Adipose tissue (tissue), 3 donors: ENCODE results near the gene ALKBH8. TPM values are rescaled to one million over a fixed set of nuclear protein-coding genes. Genes with fewer than 3 reads are reported as not detected.
"Not testable (repeated sequence)": the region's sequence is repeated elsewhere in the genome, so short reads cannot be mapped to it uniquely, and the experiment has no call there.

Experiments used
- H3K27ac ChIP-seq: one replicate; pipeline ENCODE4 v1.5.1; 2013; ENCODE audit warnings: low read depth, low read length
- WGBS, 3 donors: extraction: QIAGEN DNeasy Blood & Tissue Kit; methylation state at CpG; one replicate each; pipeline ENCODE4 v1.1.7; 2013; 5-methylcytosine and 5-hydroxymethylcytosine counted together
- polyA plus RNA-seq, 3 donors: library from polyadenylated mRNA; stranded (reverse); fragments of 200-250 nt; gene quantifications; one replicate each; pipeline ENCODE4 v1.2.3, GENCODE V29; 2013
- donor health status: healthy with polysubstance abuse.
- donor health status: Bipolar disorder and iron deficiency.
- donor health status: healthy.

The ALKBH8 gene
- polyA plus RNA-seq, 3 donors = 2.0 to 5.4 (median 2.6) TPM

DNA sequence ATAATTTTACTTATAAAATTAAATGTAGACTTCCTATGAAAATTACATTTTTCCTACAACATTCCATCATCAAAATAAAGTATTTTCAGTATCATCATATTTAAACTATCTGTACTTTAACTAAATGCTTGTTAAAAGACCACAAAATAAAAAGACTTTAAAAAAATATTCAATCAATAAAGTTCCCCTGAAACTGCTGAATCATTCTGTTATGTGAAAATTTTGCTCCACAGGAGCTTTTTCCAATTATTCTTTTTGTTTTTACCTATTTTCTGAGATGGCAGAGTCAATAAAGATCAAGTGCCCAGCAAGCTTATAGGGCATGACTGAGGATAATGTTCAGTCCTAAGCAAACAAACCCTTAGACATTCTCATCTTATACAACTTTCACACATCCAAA is 27.3 kb downstream of the ALKBH8 start:
- H3K27ac ChIP-seq = no peak overlapping the region

DNA sequence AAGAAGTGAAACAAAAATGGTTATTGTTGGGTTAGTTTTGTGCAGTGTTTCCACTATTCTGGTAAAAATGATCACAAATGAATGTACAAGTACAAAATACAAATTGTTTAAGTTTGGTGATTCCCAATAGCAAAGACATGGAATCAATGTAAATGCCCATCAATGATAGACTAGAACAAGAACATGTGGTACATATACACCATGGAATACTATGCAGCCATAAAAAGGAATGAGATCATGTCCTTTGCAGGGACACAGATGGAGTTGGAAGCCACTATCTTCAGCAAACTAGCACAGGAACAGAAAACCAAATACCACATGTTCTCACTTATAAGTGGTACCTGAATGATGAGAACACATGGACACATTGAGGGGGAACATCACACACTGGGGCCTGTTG is 28.4 kb downstream of the ALKBH8 start:
- not testable (repeated sequence) for H3K27ac ChIP-seq

DNA sequence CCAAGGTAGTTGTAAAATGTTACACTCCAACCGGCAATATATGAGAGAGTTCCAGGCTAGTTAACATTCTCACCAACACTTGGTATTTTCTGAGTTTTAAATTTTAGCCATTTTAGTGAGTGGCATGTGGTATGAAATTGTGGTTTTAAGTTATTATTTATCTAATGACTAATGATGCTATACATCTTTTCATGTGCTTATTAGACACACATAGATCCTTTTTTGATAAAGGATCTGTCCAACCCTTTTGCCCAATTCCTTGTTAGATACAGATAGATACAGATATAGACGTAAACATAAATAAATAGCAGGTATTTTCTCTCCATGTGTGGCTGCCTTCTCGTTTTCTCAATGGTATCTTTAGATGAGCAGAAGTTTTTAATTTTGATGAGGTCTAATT is 39.3 kb downstream of the ALKBH8 start:
- H3K27ac ChIP-seq = no peak overlapping the region
- 94 to 98% (median 97%) methylated on average over 3 of the region's 3 CpGs for WGBS, 3 donors

DNA sequence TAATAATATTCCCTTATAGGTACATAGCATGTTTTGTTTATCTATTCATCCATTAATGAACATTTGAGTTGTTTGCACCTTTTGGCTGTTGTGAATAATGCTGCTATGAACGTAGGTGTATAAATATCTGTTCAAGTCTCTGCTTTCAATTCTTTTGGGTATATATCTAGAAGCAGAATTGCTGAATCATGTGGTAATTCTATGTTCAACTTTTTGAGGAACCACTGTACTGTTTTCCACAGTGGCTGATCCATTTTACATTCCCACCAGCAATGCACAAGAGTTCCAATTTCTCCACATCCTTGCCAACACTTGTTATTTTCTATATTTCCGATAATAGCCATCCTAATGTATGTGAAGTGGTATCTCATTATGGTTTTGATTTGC is 56.7 kb downstream of the ALKBH8 start:
- H3K27ac ChIP-seq = no peak overlapping the region
- 90 to 97% (median 93%) methylated on average over 2 of the region's 2 CpGs for WGBS, 3 donors

DNA sequence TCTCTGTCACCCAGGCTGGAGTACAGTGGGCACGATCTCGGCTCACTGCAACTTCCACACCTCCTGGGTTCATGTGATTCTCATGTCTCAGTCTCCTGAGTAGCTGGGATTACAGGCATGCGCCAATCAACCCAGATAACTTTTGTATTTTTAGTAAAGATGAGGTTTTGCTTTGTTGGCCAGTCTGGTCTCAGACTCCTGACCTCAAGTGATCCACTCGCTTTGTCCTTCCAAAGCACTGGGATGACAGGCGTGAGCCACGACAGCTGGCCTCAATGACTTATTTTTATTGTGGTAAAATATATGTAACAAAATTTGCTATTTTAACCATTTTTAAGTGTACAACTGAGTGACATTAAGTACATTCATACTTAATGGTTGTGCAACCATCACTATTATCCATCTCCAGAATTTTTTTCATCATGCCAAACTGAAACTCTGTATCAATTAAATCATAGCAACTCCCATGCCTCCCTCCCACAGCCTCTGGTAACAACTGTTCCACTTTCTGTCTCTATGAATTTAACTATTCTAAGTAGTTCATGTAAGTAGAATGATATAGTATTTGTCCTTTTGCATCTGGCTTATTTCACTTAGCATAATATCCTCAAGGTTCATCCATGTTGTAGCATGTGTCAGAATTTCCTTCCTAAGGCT is 57.2 kb downstream of the ALKBH8 start:
- WGBS, 3 donors = 97 to 99% (median 98%) methylated on average over 6 of the region's 6 CpGs
- no peak overlapping the region for H3K27ac ChIP-seq

DNA sequence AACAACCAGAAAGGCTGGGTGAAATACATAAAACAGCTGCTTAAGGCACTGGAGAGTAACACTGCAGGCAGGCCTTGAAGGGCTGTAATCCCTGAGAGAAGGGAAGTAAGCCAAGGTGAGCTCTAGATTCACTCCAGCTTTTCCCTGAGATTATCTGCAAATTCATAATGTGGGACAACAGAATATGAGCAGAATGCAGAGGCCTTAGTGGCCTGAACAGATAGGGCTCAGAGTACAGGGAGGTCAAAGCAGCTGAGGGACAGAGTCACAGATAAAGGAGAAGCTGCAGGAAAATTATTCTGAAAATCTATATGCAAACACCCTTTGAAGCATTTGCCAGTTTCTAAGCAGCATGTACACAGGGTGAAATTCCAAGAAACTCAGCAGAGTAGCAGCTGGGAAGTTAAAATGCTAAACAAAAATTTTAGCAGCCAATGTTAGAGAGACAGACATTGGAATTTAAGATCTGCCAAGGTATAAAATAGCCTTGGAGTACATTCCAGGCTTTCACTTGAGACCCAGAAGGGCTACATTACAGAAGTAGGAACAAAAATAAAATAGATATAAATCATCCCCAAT is 59.8 kb downstream of the ALKBH8 start:
- no peak overlapping the region for H3K27ac ChIP-seq

DNA sequence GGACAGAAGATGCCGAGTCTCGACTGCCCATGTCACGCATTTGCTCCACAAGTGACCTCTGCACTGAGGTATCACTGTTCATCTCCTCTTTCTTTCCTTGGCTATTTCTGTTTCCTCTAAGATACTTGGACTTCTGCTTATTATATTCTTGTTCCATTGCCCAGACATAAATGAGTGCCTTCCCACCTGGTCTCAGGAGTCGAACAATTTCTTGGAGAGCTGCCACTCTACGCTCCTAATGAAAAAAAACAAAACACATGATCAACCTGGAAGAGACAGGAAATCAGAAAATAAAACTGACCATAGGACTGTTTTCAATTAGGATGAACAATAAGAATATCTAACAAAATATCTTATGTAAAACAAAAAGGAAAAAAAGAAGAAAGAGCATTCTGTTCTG is 60.6 kb downstream of the ALKBH8 start:
- WGBS, 3 donors = 71 to 93% (median 77%) methylated on average over 5 of the region's 5 CpGs
- H3K27ac ChIP-seq = no peak overlapping the region

DNA sequence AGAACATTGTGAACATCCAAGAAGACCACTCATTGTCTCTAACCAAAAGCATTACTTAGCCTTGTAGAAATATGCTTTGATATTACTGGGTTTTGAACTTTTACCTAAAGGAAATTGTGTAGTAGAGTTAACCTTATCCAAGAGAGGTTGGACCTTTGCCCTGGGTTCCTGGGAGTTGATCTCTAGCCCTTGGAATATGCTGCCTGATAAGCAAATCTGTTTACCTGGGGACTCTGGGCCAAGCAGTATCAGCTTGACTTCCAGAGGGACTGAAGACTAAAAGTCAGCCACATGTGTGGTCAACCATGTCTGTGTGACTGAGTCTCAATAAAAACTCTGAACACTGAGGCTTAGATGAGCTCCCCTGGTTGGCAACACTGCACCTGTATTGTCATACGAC is 63.8 kb downstream of the ALKBH8 start:
- no peak overlapping the region for H3K27ac ChIP-seq
- 88 to 100% (median 97%) methylated on average over 1 of the region's 1 CpG for WGBS, 3 donors

DNA sequence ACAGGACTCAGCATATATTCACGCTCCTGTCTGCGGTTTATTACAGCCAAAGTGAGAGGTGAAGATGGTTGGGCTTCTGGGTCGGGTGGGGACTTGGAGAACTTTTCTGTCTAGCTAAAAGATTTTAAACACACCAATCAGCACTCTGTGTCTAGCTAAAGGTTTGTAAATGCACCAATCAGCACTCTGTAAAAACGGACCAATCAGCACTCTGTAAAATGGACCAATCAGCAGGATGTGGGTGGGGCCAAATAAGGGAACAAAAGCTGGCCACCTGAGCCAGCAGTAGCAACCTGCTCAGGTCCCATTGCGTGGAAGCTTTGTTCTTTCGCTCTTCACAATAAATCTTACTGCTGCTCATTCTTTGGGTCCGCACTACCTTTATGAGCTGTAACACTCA is 68.2 kb downstream of the ALKBH8 start:
- WGBS, 3 donors = 91 to 97% (median 96%) methylated on average over 7 of the region's 7 CpGs
- H3K27ac ChIP-seq = not testable (repeated sequence)

DNA sequence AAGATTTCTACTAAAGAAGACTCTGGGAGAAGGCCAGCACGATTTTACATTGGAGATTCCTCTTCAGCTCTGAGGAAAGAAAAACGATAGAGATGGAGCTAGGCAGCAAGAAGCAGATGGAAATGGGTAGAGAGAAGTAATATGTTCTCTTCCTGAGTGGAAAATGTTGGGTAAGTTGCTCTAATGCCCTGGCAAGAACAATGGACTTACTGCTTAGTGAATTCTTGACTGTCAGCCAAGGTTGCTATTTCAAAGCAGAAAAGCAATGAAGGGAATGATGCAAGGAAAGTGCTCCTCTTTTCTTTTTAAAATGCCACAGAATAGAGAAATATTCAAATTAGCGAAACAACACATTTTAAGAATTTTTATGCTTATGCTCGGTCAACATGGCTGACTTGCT is 69.5 kb downstream of the ALKBH8 start:
- H3K27ac ChIP-seq = no peak overlapping the region
- WGBS, 3 donors = 71 to 75% (median 73%) methylated on average over 4 of the region's 4 CpGs

DNA sequence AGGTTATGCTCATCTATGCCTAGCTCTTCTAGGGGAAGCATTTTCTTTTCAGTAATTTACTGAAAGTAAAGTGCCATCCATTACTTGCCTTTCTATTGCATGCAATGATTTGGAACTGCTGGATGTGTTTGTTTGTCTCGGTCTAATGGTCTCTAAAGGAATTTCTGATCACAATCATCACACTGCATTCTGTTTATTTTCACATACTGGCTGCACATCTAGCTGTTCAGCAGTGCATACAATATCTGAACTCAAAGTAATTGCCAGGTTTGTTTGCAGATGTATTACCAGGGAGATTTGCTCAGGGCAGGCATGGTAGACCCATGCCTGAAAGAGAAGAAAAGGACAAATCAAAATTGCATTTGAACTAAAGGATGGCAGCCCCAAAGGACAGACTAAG is 71.5 kb downstream of the ALKBH8 start:
- 53 to 81% (median 78%) methylated on average over 1 of the region's 1 CpG for WGBS, 3 donors
- H3K27ac ChIP-seq = no peak overlapping the region

DNA sequence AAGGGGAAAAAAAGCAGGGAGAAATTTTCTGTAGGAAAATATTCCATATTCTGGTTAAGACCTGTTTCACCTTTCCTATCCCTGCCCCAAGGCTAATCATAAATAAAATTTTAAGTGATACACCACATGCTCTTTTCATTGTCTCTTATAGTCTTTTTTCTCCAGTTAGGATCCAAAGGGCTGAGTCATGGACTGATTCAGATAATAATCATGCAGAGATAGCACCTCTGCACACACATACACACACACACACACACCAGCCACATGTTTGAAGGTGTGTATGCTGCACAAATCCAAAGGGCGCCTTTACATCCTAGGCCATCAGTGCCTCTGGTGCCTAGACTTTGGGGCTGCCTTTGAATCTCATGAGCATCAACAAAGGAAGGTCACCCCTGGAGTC is 72.4 kb downstream of the ALKBH8 start:
- 91 to 94% (median 91%) methylated on average over 1 of the region's 1 CpG for WGBS, 3 donors
- no peak overlapping the region for H3K27ac ChIP-seq

DNA sequence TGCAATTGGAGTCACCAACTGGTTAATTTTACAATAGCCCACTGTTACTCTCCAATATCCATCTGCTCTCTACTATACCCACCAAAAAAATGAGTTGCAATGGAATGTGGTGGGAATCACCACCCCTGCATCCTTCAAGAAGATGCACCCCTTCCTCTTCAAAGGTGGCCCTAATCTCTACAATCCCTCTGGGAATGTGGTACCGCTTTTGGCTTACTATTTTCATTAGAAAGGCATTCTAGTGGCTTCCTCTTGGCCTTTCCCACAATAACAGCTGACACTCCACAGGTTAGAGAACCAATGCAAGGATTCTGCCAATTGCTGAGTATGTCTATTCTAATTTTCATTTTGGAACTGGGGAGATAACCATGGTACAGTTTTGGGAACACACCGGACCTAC is 74.7 kb downstream of the ALKBH8 start:
- no peak overlapping the region for H3K27ac ChIP-seq
- 83 to 91% (median 84%) methylated on average over 2 of the region's 2 CpGs for WGBS, 3 donors

DNA sequence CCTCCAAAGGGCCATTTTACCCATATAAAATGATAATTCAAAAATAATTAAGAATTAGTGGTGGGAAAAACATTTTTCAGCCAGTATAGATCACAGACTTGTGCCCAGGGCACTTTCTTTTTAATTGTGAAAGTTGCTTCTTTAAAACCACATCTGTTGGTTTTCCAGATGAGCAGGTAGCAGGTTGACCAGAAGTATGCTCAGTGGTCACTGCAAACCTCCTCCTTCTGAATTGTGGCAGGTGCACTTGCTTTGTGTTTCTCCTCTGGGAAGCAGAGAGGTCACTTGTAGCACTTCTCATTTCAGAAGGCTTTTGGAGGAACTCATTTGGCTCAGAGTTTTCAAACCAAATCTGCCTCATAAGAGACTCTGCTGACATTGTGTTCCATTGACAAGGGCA is 83.3 kb downstream of the ALKBH8 start:
- H3K27ac ChIP-seq = no peak overlapping the region

DNA sequence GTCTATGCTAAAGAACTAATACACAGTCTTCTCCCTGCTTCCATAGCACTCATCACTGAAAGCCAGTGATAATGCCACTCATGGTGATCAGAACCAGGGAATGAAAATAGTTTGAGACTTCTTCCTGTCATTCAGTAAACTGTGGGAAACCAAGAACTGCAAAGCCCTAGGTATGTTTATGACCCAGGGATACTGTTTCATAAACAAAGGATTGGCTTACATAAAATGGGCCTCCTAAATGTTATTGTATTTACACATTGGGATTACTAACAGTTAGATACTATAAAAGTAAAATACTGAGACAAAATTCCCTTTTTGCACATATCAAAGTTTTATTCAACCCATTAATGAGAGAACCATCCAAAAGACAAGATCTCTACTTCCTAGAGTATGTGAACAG is 86.6 kb downstream of the ALKBH8 start:
- no peak overlapping the region for H3K27ac ChIP-seq

DNA sequence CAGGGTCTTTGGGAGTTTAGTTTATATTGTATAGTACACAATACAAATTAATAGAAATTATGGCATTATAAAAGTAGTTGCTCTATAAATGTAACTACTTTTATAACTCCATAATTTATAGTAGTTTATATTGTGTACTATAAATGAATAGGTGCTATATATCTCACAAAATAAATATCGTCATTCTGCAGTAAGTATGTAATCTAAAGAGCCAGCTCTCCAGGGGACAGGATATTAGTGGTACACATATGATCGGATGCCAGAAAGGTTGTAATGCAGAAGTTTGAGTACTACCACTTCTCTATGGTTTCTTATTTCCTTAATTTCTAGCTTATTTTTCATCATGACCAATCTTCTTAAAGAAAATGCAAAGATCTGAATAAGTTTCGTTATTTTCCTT is 87.7 kb downstream of the ALKBH8 start:
- 85 to 87% (median 86%) methylated on average over 3 of the region's 3 CpGs for WGBS, 3 donors
- no peak overlapping the region for H3K27ac ChIP-seq

DNA sequence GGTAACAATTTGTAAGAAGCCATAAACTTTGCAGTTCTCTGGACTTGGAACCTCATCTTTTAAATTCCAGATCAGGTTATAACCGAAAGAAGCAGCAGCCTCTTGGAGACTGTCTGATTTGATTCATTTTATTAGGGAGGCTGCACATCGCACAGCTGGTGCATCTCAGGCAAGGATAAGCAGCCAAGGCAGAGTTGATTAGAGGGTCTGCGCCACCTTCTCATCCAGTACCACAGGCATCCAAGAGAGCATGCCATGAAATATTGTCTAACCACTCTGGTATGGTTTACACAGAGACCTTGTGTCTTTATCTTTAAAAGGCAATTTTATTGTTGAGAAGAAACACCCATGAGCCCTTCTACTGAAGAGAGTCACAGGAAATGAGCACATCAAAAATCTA is 91.7 kb downstream of the ALKBH8 start:
- no peak overlapping the region for H3K27ac ChIP-seq
- 62 to 80% (median 64%) methylated on average over 3 of the region's 3 CpGs for WGBS, 3 donors

DNA sequence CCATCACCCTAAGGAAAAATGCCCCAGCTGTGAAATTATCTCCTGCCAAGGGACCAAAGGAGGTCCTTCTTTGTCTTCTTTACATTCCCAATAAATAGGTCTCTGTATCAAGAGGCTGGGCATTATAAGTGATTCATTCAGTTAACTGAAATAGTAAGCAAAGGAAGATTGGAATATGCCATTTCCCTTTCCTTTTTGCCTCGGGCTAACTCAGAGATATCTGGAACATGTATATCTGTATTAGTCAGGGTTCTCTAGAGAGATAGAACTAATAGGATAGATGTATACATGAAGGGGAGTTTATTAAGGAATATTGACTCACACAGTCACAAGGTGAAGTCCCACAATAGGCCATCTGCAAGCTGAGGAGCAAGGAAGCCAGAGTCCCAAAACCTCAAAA is 92.6 kb downstream of the ALKBH8 start:
- 56 to 69% (median 65%) methylated on average over 1 of the region's 1 CpG for WGBS, 3 donors
- H3K27ac ChIP-seq = no peak overlapping the region

DNA sequence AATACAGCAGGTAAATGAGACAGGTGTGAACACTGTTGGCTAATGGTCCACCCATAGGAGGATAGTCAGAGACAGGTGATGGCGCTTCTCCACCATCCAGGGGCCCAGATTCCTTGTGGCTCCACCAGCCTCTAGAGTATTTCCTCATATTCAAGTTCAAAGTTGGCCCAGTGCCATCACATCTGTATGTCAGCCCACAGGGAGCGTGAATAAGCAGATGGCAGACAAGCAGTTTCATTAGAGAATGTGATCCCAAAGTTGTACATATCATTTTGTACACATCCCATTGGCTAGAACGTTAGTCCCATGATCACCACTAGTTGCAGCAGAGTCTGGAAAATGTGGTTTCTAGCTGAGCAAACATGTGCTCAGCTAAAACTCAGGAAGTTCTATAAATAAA is 96.9 kb downstream of the ALKBH8 start:
- 41 to 56% (median 43%) methylated on average over 3 of the region's 3 CpGs for WGBS, 3 donors
- no peak overlapping the region for H3K27ac ChIP-seq

DNA sequence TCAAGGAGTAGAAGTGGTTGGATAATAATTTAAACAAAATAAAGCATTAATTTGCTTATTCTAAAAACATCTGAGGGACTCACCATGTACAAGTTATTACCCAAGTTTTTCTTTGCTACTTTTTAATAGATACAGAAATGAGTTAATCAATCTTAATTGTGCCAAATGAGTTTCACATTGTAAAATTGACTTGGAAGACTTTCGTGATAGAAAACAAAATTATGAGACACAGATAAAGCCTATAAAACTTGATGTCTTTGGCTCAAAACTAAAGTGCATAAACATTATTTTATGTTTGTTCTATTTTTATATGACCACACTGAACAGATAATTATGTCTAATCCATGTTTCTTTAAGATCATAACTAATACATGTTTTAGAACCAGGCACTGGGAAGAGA is 97.8 kb downstream of the ALKBH8 start:
- no peak overlapping the region for H3K27ac ChIP-seq
- WGBS, 3 donors = 62 to 88% (median 70%) methylated on average over 1 of the region's 1 CpG

DNA sequence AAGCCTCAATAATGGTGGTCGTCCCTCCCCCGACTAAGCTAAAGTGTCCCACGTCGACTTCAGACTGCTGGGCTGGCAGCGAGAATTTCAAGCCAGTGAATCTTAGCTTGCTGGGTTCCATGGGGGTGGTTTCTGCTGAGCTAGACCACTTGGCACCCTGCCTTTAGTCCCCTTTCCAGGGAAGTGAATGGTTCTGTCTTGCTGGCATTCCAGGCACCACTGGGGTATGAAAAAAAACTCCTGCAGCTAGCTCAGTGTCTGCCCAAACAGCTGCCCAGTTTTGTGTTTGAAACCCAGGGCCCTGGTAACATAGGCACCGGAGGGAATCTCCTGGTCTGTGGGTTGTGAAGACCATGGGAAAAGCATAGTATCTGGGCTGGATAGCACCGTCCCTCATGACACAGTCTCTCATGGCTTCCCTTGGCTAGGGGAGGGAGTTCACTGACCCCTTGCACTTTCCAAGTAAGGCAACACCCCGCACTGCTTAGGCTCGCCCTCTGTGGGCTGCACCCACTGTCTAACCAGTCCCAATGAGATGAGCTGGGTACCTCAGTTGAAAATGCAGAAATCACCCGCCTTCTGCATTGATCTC is 99.2 kb downstream of the ALKBH8 start:
- WGBS, 3 donors = 66 to 84% (median 82%) methylated on average over 10 of the region's 10 CpGs

More for the DNA sequence above, 99.2 kb downstream of the ALKBH8 start:
- not testable (repeated sequence) for H3K27ac ChIP-seq
